ENCODE results near the gene ZSCAN30.

ZSCAN30 gene

DNA sequence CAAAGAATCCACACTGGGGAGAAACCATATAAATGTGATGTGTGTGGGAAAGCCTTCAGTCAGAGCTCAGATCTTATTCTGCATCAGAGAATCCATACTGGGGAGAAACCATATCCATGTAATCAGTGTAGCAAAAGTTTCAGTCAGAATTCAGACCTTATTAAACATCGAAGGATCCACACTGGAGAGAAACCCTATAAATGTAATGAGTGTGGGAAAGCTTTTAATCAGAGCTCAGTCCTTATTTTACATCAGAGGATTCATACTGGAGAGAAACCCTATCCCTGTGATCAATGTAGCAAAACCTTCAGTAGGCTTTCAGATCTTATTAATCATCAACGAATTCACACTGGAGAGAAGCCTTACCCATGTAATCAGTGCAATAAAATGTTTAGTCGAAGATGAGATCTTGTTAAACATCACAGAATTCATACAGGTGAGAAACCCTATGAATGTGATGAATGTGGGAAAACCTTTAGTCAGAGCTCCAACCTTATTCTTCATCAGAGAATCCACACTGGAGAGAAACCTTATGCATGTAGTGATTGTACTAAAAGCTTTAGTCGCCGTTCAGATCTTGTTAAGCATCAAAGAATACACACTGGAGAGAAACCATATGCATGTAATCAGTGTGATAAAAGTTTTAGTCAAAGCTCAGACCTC is 16.7 kb upstream of the ZSCAN30 start:
- CTCF ChIA-PET: no interaction called here
- TF ChIP-seq, protein P1, sequence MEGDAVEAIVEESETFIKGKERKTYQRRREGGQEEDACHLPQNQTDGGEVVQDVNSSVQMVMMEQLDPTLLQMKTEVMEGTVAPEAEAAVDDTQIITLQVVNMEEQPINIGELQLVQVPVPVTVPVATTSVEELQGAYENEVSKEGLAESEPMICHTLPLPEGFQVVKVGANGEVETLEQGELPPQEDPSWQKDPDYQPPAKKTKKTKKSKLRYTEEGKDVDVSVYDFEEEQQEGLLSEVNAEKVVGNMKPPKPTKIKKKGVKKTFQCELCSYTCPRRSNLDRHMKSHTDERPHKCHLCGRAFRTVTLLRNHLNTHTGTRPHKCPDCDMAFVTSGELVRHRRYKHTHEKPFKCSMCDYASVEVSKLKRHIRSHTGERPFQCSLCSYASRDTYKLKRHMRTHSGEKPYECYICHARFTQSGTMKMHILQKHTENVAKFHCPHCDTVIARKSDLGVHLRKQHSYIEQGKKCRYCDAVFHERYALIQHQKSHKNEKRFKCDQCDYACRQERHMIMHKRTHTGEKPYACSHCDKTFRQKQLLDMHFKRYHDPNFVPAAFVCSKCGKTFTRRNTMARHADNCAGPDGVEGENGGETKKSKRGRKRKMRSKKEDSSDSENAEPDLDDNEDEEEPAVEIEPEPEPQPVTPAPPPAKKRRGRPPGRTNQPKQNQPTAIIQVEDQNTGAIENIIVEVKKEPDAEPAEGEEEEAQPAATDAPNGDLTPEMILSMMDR (conservative IDR thresholded peaks at IDR 0.05; ENCODE audit: low read depth): no peak
- no peak for DNase-seq (ENCODE audit: low spot score)
- no peak overlapping the region for H3K27ac ChIP-seq
- POLR2A ChIA-PET (ENCODE audit: low non-redundant PET): no interaction called here

DNA sequence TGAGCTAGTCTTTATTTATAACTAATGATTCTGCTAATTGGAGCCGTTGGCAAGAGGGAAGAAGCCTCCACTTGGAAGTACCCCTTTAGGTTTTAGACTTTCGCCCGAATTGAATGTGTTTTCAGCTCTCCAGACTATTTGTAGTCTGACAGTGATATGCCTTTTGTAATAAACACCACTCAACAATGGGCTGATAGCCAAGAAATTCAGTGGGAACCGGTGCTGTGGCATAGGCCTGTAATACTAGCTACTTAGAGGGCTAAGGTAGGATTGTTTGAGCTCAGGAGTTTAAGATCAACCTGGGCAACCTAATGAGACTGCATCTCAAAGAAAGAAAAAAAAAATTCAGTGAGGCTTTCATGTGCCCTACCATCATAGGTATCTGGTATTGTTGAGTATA is 13.6 kb upstream of the ZSCAN30 start:
- no peak for DNase-seq (ENCODE audit: low spot score)
- TF ChIP-seq, protein P1 (conservative IDR thresholded peaks at IDR 0.05; ENCODE audit: low read depth): no peak
- CTCF ChIA-PET: interaction anchor here (0.6 kb wide), 1 partner anchor 47 kb away, joined by 9 read pairs; no protein-coding TSS in a partner anchor
- POLR2A ChIA-PET (ENCODE audit: low non-redundant PET): no interaction called here
- no peak overlapping the region for H3K27ac ChIP-seq

DNA sequence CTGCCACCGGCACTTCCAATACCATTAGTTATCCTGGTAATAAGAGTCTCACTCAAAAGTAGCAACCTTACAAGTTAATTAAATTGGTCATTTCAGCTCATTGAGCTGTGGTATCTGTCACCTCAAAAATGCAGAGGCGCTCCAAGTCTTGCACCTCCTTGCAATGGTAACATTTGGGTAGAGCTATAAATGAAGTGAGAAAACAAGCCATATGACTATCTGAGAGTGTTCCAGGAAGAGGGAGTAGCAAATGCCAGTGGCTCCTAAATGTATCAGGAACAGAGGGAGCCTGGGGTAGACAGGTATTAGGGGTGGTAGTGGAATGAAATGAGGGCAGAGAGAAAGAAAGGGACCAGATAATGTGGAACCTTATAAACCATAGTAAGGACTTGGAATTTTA is 6.0 kb upstream of the ZSCAN30 start:
- TF ChIP-seq, protein P1 (conservative IDR thresholded peaks at IDR 0.05; ENCODE audit: low read depth): no peak
- DNase-seq (ENCODE audit: low spot score): no peak
- no peak overlapping the region for H3K27ac ChIP-seq
- ChIA-PET CTCF (no interaction called here), POLR2A (ENCODE audit: low non-redundant PET) (no interaction called here)

DNA sequence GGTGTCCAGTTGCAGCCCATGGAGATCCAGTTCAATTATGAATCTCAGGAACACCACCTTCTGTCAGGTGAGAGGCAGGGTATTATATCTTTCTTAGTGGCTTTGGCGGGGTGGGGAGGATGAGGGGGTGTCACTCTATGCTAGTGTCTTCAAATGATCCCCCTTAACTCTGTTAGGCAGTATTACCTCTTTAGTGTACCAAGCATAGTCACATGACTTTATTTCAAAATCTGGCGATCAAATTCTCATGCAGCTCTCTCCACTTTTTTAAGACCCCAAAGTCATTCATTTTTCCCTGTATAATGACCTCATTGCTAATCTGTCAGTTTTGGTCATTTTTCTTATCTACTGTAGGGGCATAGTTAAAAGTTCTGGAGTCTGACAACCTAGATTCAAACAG is 1.1 kb upstream of the ZSCAN30 start:
- DNase-seq (ENCODE audit: low spot score): no peak
- ChIA-PET POLR2A (ENCODE audit: low non-redundant PET) (no interaction called here), CTCF (no interaction called here)
- TF ChIP-seq, protein P1 (conservative IDR thresholded peaks at IDR 0.05; ENCODE audit: low read depth): no peak
- H3K27ac ChIP-seq: no peak overlapping the region

DNA sequence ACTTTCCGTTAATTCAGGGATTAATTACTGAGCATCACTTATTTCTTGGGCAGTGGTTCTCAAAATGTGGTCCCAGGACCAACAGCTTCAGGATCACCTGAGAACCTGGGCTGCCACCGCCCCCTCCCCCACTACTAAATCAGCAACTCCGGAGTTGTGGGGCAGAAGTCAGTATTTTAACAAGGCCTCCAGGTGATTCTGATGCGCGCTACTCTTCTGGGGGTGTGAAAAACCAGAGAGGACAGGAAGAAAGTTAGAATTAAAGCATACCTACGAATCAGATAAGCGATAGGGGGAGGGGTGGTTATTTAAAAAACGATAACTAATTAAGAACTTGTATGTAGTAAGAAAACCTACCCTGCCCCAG is 319 bp downstream of the ZSCAN30 start:
- TF ChIP-seq, protein P1 (conservative IDR thresholded peaks at IDR 0.05; ENCODE audit: low read depth): no peak
- DNase-seq (ENCODE audit: low spot score): peak; percentile 8
- CTCF ChIA-PET: no interaction called here
- H3K27ac ChIP-seq: peak overlapping the region; percentile 75
- POLR2A ChIA-PET (ENCODE audit: low non-redundant PET): no interaction called here

DNA sequence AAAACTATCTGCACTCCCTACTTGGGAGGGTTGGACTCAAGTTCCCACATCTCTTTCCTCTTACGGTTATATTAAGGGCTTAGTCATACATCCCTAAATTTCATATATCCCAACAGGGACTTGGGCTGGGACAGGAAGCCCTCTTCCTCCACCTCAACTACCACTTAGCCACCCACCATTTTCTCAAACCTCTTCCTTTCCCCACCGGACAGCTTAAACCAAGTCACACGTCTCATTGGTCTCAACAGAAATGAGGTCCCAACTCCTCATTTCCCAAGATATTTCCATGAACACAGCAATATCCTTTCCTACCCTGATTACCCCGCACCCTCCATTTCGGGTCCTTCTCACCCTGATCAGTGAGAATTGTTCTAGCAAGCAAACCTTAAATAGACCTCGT is 736 bp downstream of the ZSCAN30 start:
- H3K27ac ChIP-seq: peak overlapping the region; percentile 75
- ChIA-PET POLR2A (ENCODE audit: low non-redundant PET) (no interaction called here), CTCF (no interaction called here)
- peak; percentile 3 for DNase-seq (ENCODE audit: low spot score)
- TF ChIP-seq, protein P1 (conservative IDR thresholded peaks at IDR 0.05; ENCODE audit: low read depth): no peak
